K562 (cell line): Measurements from ENCODE around the gene ZNF488.

Experiments used
- CTCF ChIP-seq, 3 experiments: IDR thresholded peaks in 2 of 3; conservative IDR thresholded peaks in 1 of 3; 2 replicates each; pipeline ENCODE4 v1.5.1; 2011 to 2012; ENCODE audit warnings: low read length in 3 of 3, mild to moderate bottlenecking in 3 of 3, control low read depth in 2 of 3, improper control_type of control experiment in 1 of 3, inconsistent platforms in 1 of 3, low read depth in 1 of 3, mixed read lengths in 1 of 3, moderate library complexity in 1 of 3; ENCODE audit not compliant: insufficient read depth in 2 of 3
- EP300 ChIP-seq: IDR thresholded peaks from 2 replicates; pipeline ENCODE4 v1.6.1; 2012; ENCODE audit warnings: low read length, improper control_type of control experiment
- EZH2 ChIP-seq: IDR thresholded peaks from 2 replicates; pipeline ENCODE4 v1.6.1; 2012; ENCODE audit warnings: low read depth, mild to moderate bottlenecking, inconsistent platforms, low read length, borderline replicate concordance
- NR2F6 ChIP-seq: fragments of 450-650 bp; formaldehyde crosslinking; IDR thresholded peaks from 2 replicates; pipeline ENCODE4 v1.4.0; 2020; ENCODE audit warnings: mild to moderate bottlenecking
- TAF1 ChIP-seq: IDR thresholded peaks from 2 replicates; pipeline ENCODE4 v1.6.1; 2011; ENCODE audit warnings: mild to moderate bottlenecking, low read length, moderate library complexity; ENCODE audit not compliant: insufficient read depth, control insufficient read depth, severe bottlenecking; ENCODE audit errors: extremely low read depth
- TF ChIP-seq, protein P1 (sequence below): sonication (generic); formaldehyde crosslinking; IDR thresholded peaks from 2 replicates; pipeline ENCODE4 v1.9.0; 2022; ENCODE audit warnings: mild to moderate bottlenecking, missing genetic modification reagents

DNA sequence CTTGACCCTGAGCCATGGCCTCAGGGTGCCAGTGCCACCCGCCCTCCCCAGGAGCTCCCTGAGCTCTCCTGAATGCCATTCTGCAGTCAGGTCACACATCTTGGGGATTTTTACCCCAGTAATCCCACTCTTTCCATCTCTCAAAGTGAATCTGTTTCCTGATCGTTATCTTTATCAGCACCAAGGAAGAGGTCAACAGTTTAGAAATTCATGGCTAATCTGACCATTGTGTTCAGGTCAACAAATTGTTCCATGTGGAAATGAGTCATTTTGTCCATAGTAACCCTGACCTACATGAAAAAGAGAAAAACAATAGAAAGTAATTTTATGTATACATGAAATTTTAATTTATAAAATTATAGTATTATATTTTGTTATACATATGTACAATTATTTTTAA is 28.8 kb upstream of the ZNF488 start:
- TF ChIP-seq CTCF (IDR thresholded peaks at IDR 0.05 in 2 of 3, conservative IDR thresholded peaks at IDR 0.05 in 1 of 3; ENCODE audit: insufficient read depth in 2 of 3, low read depth in 1 of 3, low read length in 3 of 3) (no peak), NR2F6 (CRISPR knock-in tag) (no peak), TAF1 (no peak), EZH2 (no peak), EP300 (no peak)
- TF ChIP-seq, protein P1, sequence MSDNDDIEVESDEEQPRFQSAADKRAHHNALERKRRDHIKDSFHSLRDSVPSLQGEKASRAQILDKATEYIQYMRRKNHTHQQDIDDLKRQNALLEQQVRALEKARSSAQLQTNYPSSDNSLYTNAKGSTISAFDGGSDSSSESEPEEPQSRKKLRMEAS (CRISPR knock-in tag): no peak
